HL-60 (cell line): Measurements from ENCODE around the gene RANBP6.

Experiments used
- DNase-seq, 2 experiments: peaks; one replicate each; pipeline ENCODE4 v3.0.0-alpha.2; 2010 to 2020; ENCODE audit warnings: low read depth in 1 of 2, low spot score in 1 of 2
- H3K27ac ChIP-seq: fragments of 250-450 bp; sonication (Bioruptor Pico); replicated peaks from 2 replicates; pipeline ENCODE4 v1.5.1; 2020; ENCODE audit warnings: mild to moderate bottlenecking, moderate library complexity
- H3K27me3 ChIP-seq: fragments of 250-450 bp; sonication (Bioruptor Pico); 2 replicates; pipeline ENCODE4 v1.5.1; 2021; ENCODE audit warnings: mild to moderate bottlenecking, moderate library complexity; ENCODE audit not compliant: insufficient read depth, poor library complexity, severe bottlenecking
- H3K4me3 ChIP-seq: replicated peaks from 2 replicates; pipeline ENCODE4 v1.5.1; 2011; ENCODE audit warnings: mild to moderate bottlenecking, control low read depth, low read length; ENCODE audit not compliant: insufficient read depth
- GABPA ChIP-seq: IDR thresholded peaks from 2 replicates; pipeline ENCODE4 v1.6.1; 2012; ENCODE audit warnings: low read depth
- POLR2AphosphoS5 ChIP-seq: IDR thresholded peaks from 2 replicates; pipeline ENCODE4 v1.6.1; 2012; ENCODE audit warnings: low read depth
- SPI1 ChIP-seq: IDR thresholded peaks from 2 replicates; pipeline ENCODE4 v1.6.1; 2012; ENCODE audit warnings: low read depth, mild to moderate bottlenecking, borderline replicate concordance
- TF ChIP-seq, protein P1 (sequence below): IDR thresholded peaks from one replicate; pipeline ENCODE4 v1.5.1; 2011; ENCODE audit warnings: low read length, control low read depth, inconsistent platforms; ENCODE audit not compliant: insufficient read depth
- TF ChIP-seq, protein P2 (sequence below): IDR thresholded peaks from 2 replicates; pipeline ENCODE4 v1.6.1; 2012; ENCODE audit warnings: low read depth; ENCODE audit not compliant: insufficient replicate concordance

Gene RANBP6

DNA sequence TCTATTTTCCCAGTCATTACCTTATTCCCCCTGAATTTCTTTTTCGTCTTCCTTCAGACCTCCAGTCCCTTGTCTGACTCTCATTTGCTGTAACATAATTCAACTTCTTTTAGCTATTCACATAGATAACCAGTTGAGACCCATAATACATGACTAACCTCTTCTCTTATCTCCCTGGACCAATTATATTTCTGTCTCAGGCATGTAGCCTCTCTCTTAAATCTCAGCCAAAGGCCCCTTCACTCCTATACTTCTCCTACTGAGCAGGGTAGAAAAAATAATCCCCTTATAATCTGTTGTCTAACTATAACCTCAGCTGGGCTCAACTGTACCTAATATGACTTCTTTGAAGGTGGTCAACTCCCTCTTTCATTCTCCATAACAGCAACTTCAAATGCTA lies 20.9 kb downstream of the RANBP6 start:
- TF ChIP-seq, protein P1, sequence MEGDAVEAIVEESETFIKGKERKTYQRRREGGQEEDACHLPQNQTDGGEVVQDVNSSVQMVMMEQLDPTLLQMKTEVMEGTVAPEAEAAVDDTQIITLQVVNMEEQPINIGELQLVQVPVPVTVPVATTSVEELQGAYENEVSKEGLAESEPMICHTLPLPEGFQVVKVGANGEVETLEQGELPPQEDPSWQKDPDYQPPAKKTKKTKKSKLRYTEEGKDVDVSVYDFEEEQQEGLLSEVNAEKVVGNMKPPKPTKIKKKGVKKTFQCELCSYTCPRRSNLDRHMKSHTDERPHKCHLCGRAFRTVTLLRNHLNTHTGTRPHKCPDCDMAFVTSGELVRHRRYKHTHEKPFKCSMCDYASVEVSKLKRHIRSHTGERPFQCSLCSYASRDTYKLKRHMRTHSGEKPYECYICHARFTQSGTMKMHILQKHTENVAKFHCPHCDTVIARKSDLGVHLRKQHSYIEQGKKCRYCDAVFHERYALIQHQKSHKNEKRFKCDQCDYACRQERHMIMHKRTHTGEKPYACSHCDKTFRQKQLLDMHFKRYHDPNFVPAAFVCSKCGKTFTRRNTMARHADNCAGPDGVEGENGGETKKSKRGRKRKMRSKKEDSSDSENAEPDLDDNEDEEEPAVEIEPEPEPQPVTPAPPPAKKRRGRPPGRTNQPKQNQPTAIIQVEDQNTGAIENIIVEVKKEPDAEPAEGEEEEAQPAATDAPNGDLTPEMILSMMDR: no peak
- TF ChIP-seq POLR2AphosphoS5 (no peak), GABPA (no peak), SPI1 (no peak)
- TF ChIP-seq, protein P2, sequence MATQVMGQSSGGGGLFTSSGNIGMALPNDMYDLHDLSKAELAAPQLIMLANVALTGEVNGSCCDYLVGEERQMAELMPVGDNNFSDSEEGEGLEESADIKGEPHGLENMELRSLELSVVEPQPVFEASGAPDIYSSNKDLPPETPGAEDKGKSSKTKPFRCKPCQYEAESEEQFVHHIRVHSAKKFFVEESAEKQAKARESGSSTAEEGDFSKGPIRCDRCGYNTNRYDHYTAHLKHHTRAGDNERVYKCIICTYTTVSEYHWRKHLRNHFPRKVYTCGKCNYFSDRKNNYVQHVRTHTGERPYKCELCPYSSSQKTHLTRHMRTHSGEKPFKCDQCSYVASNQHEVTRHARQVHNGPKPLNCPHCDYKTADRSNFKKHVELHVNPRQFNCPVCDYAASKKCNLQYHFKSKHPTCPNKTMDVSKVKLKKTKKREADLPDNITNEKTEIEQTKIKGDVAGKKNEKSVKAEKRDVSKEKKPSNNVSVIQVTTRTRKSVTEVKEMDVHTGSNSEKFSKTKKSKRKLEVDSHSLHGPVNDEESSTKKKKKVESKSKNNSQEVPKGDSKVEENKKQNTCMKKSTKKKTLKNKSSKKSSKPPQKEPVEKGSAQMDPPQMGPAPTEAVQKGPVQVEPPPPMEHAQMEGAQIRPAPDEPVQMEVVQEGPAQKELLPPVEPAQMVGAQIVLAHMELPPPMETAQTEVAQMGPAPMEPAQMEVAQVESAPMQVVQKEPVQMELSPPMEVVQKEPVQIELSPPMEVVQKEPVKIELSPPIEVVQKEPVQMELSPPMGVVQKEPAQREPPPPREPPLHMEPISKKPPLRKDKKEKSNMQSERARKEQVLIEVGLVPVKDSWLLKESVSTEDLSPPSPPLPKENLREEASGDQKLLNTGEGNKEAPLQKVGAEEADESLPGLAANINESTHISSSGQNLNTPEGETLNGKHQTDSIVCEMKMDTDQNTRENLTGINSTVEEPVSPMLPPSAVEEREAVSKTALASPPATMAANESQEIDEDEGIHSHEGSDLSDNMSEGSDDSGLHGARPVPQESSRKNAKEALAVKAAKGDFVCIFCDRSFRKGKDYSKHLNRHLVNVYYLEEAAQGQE: no peak
- Histone ChIP-seq H3K27ac (no peak overlapping the region), H3K4me3 (no peak overlapping the region), H3K27me3 (no peaks in the 10 kb centered on the region)
- DNase-seq: no peak

DNA sequence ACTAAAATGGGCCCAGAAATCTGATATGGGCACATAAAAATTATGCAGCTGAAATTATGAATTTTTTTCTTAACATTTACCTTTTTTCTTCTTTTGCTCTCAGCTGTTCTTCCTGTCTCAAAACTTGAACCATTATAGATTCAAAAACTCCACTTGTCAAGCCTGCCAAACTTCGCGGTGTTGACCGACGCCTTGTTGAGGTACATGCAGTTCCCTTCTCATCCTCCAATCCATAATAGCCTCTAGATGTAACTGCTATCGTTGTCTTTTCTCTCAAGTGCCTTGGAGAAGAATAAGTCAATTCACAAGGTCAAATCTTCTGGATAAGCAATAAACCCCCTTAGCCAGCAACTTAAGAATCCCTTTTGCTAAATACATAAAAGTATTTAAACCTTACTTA lies 27.2 kb downstream of the RANBP6 start:
- no peak for DNase-seq
- H3K27me3 ChIP-seq: no peaks in the 10 kb centered on the region
- no peak for TF ChIP-seq SPI1
- H3K4me3 ChIP-seq: no peak overlapping the region
- H3K27ac ChIP-seq: no peak overlapping the region

DNA sequence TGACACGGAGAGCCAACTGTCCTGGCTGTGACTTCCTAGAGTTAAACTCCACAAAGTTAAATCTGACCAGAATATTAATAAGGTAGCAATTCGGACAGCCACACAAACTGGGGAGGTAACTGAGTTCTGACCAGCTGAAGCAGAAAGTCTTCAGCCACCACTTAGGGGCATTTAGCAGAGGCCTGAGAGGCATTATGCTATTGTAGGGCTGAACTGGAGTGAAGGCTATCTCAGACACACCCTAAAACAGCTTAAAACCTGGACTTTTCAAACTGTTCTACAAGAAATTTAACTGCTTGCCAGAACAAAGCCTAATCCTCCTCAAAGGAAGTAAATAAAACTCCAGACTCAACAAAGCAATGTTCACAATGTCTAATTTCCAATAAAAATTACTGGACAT lies 32.4 kb downstream of the RANBP6 start:
- Histone ChIP-seq H3K27me3 (no peaks in the 10 kb centered on the region), H3K27ac (no peak overlapping the region), H3K4me3 (no peak overlapping the region)
- TF ChIP-seq, protein P1: no peak
- TF ChIP-seq GABPA (no peak), SPI1 (no peak), POLR2AphosphoS5 (no peak)
- TF ChIP-seq, protein P2: no peak
- DNase-seq: no peak

DNA sequence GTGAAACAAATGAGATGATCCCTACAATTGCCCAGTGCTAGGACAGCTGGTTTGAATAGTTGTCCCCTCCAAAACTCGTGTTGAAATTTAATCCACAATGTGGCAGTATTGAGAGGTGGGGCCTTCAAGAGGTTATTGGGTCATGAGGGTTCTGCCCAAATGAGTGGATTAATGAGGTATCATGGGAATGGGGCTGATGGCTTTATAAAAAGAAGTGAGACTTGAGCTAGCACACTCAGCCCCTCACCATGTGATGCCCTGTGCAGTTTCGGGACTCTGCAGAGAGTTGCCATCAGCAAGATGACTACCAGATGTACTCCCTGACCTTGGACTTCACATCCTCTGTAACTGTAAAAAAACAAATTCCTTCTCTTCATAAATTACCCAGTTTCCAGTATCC lies 33.1 kb downstream of the RANBP6 start:
- Histone ChIP-seq H3K27me3 (no peaks in the 10 kb centered on the region), H3K4me3 (no peak overlapping the region), H3K27ac (no peak overlapping the region)
- TF ChIP-seq SPI1 (no peak), GABPA (no peak), POLR2AphosphoS5 (no peak)
- TF ChIP-seq, protein P2: no peak
- TF ChIP-seq, protein P1: no peak
- no peak for DNase-seq
